COR-L47 (cell line): ENCODE measurements around the gene CFAP69.
"Not testable (repeated sequence)": the region's sequence is repeated elsewhere in the genome, so short reads cannot be mapped to it uniquely, and the experiment has no call there.

Experiments used
- DNase-seq: peaks from one replicate; lab custom pipeline; 2025; lab: John Stamatoyannopoulos, UW

Gene CFAP69

GRCh38 chr7:90345016-90345415 is 100.0 kb downstream of the CFAP69 start:
- DNase-seq: no peak

DNA sequence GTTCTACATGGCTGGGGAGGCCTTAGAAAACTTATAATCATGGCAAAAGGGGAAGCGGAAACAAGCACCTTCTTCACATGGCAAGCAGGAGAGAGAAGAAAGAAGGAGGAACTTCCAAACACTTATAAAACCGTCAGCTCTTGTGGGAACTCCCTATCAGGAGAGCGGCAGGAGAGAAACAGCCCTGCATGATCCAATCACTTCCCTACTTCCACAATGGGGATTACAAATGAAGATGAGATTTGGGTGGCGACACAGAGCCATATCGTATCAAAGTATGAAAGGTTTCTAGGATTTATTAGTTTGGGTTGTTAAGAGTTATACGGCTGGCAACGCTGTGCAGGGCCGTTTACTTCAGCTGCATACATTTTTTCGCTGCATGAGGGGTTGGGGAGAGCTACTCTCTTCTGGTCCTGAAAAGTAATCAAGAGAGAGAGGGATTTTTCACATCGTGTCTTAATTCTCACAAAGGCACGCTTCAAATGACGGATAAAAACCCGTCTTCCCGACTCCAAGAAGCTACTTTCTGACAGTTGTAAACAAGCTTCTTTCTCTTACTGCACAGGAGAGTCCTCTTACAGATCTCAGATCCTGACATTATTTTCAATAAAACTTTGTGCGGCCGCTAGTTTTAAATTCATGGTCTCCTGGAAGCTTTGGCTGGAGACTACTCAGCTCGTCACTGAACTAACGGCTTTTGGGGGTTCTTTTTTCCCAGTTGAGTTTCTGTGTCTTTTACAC is 100.8 kb downstream of the CFAP69 start:
- DNase-seq: no peak

GRCh38 chr7:90346336-90347125 is 101.6 kb downstream of the CFAP69 start, which contains the start of gene GTPBP10:
Gene GTPBP10 (plus strand): TSS chr7:90346716. CDS start chr7:90346742, 26 bp downstream.
- DNase-seq: peak; percentile 95

DNA sequence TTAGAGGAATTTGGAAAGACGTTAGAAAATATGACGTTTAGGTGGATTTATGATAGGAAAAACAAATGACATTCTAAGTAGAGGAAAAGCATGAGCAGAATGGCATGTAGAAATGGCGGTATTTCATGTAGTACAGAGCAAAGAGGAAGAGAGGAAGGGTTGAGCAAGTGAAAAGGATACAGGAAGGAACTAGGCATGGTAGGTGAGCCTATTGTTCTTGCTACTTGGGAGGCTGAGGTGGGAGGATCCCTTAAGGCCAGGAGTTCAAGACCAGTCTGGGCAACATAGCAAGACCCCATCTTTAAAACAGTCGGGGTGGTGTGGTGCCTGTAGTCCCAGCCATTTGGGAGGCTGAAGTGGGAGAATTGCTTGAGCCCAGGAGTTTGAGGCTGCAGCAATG is 102.8 kb downstream of the CFAP69 start:
- DNase-seq: no peak

GRCh38 chr7:90349305-90349704 is 104.3 kb downstream of the CFAP69 start:
- no peak for DNase-seq

DNA sequence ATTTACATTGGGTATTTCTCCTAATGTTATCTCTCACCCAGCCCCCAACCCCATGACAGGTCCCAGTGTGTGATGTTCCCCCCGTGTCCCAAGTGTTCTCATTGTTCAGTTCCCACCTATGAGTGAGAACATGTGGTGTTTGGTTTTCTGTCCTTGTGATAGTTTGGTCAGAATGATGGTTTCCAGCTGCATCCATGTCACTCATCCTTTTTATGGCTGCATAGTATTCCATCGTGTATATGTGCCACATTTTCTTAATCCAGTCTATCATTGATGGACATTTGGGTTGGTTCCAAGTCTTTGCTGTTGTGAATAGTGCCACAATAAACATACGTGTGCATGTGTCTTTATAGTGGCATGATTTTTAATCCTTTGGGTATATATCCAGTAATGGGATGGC is 105.1 kb downstream of the CFAP69 start:
- DNase-seq: not testable (repeated sequence)

DNA sequence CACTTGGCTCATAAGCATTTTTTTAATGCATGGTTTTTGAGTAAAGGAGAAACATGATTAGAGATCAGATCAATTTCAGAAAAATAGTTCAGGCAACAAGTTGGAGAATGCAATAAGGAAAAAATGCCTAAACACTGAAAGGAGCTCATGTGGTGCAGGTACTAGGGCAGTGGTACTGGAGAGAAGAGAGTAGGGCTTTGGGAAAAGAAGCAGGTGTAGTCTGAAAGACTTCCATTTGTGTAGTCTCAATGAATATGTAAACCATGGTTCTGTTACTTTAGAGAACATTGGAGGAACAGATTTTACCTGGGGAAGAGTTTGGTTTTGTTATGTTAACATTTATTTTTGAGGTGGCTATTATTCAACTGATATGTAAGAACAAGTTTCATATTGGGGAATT is 107.0 kb downstream of the CFAP69 start:
- no peak for DNase-seq
